Lower lobe of right lung (tissue), 2 donors: Measurements from ENCODE around the gene FOXF1. TPM values are rescaled to one million over a fixed set of nuclear protein-coding genes. Genes with fewer than 3 reads are reported as not detected.

Source experiments
- ATAC-seq, 2 donors: fragments of 200-7000 bp; cut with Tn5 transposase; one replicate each; pipeline ENCODE4 v1.9.1; 2020 to 2022; ENCODE audit warnings: mild to moderate bottlenecking in 2 of 2, moderate library complexity in 2 of 2
- DNase-seq: peaks from one replicate; pipeline ENCODE4 v3.0.0-alpha.2; 2020
- H3K27ac ChIP-seq: fragments of 200-600 bp; one replicate; pipeline ENCODE4 v1.8.0; 2022
- H3K27me3 ChIP-seq: fragments of 200-600 bp; one replicate; pipeline ENCODE4 v1.8.0; 2022; ENCODE audit warnings: low read depth
- H3K36me3 ChIP-seq: fragments of 200-600 bp; one replicate; pipeline ENCODE4 v1.8.0; 2022; ENCODE audit warnings: mild to moderate bottlenecking
- H3K4me1 ChIP-seq: fragments of 200-600 bp; one replicate; pipeline ENCODE4 v1.8.0; 2022
- H3K4me3 ChIP-seq: fragments of 200-600 bp; one replicate; pipeline ENCODE4 v1.8.0; 2022; ENCODE audit warnings: mild to moderate bottlenecking
- H3K9me3 ChIP-seq: fragments of 200-600 bp; one replicate; pipeline ENCODE4 v1.8.0; 2022
- CTCF ChIP-seq: fragments of 200-600 bp; IDR thresholded peaks from one replicate; pipeline ENCODE4 v1.8.0; 2022; ENCODE audit warnings: antibody characterized with exemption, mild to moderate bottlenecking
- intact Hi-C: fragments of 100-400 bp; cut with DNase I; formaldehyde crosslinking; loops from one replicate; pipeline ENCODE4 v1.11.0; 2022
- total RNA-seq: library from RNA; stranded (reverse); fragmentation: NEBNext Ultra II Directional; extraction: Animal tissue kit (Norgen Biotek cat#: 25700); gene quantifications from one replicate; pipeline ENCODE4 v1.2.1, GENCODE V29; 2021
- donor health status: DM: no; HTN: yes; CAD: no; lungs with severe emphysema.

The FOXF1 gene
- total RNA-seq, 1 donor from 2014 or later: 31.2 TPM

GRCh38 chr16:86523166-86523740, 12.9 kb downstream of the FOXF1 start:
- TF ChIP-seq CTCF: no peak
- Histone ChIP-seq H3K27ac (no peak overlapping the region), H3K9me3 (no peaks in the 10 kb centered on the region), H3K4me1 (peaks cover 17% of the 10 kb centered on the region), H3K36me3 (no peaks in the 10 kb centered on the region), H3K4me3 (no peak overlapping the region), H3K27me3 (peaks cover 25% of the 10 kb centered on the region)
- intact Hi-C loops: no loop called here
- no peak for ATAC-seq
- no peak for DNase-seq

DNA sequence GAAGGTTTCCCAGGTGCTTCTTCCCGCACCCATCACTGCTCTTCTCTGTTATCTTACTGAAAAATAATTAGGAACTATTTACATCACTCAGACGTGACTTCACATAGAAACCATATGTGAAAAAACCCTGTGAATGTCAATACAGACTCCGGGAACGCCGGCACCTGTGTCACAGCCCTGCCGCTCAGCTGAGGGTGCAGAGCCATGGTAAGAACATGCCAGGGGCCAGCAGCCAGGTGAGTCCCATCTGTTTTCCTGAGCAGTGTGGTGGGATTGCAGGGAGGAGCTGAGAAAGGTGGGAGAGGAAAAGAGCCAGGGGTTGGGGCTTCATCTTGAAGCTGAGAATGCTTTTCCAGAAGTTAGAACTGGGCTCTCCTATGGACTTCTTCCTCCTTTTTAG, 13.7 kb downstream of the FOXF1 start:
- peaks cover 25% of the 10 kb centered on the region for H3K27me3 ChIP-seq
- peaks cover 17% of the 10 kb centered on the region for H3K4me1 ChIP-seq
- DNase-seq (no peak), ATAC-seq (no peak)
- H3K27ac ChIP-seq: no peak overlapping the region
- H3K4me3 ChIP-seq: no peak overlapping the region
- intact Hi-C loops: no loop called here
- no peaks in the 10 kb centered on the region for H3K9me3 ChIP-seq
- no peak for TF ChIP-seq CTCF
- H3K36me3 ChIP-seq: no peaks in the 10 kb centered on the region

GRCh38 chr16:86525696-86526095, 15.4 kb downstream of the FOXF1 start:
- H3K4me1 ChIP-seq: peaks cover 2% of the 10 kb centered on the region
- intact Hi-C loops: no loop called here
- ATAC-seq (no peak), DNase-seq (no peak)
- H3K4me3 ChIP-seq: no peak overlapping the region
- no peaks in the 10 kb centered on the region for H3K9me3 ChIP-seq
- no peak overlapping the region for H3K27ac ChIP-seq
- no peaks in the 10 kb centered on the region for H3K36me3 ChIP-seq
- peaks cover 11% of the 10 kb centered on the region for H3K27me3 ChIP-seq
- TF ChIP-seq CTCF: no peak

- no peaks in the 10 kb centered on the region for H3K27me3 ChIP-seq
- peaks cover 9% of the 10 kb centered on the region for H3K36me3 ChIP-seq
- H3K4me3 ChIP-seq: no peak overlapping the region
- ATAC-seq (no peak), DNase-seq (no peak)
- H3K9me3 ChIP-seq: no peaks in the 10 kb centered on the region
- TF ChIP-seq CTCF: no peak
- no peaks in the 10 kb centered on the region for H3K4me1 ChIP-seq
- intact Hi-C loops: no loop called here
- no peak overlapping the region for H3K27ac ChIP-seq
These were observed 17.0 kb downstream of the FOXF1 start for GRCh38 chr16:86527366-86527765.

DNA sequence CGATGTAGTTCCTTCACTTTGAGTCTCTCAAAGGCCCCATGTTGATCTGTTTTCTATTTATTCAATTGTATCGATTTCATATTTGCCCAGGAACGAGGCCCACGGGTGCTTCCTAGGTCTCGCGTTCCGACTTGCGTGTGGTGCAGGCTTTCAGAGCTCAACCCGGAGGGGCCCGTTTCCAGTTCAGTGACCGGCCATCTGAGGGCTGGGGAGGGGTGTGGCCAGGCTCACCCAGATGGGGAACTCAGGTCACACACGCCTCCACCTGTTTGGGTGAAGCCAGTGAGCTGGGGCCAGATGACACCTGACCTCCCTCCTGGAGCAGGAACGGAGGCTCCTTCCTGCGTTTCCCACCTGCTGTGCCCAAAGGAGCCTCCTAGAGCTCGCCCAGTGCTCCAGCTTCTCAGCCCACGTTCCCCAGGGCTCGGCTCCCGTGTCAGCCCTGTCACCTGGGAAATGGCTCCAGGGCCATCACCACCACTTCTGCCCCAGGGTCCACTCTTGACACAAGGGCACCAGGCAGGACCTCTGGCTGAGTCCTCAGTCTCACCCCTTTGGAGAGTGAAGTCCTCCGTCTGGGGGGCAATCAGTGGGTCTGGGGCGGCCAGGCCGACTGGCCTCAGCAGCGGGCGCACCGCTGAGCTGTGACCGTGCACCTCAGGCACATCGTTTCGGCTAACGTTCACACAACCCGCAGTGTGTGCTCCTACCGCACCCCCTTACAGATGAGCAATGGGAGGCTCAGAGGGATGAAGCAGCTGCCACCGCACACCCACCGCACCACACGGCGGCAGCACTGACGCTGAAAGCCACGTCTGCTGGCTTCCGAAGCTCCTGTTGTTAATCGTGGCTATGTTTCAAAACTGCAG, 18.0 kb downstream of the FOXF1 start:
- no peaks in the 10 kb centered on the region for H3K27me3 ChIP-seq
- intact Hi-C loops: no loop called here
- no peak overlapping the region for H3K4me3 ChIP-seq
- no peak for TF ChIP-seq CTCF
- peaks cover 9% of the 10 kb centered on the region for H3K36me3 ChIP-seq
- no peak overlapping the region for H3K27ac ChIP-seq
- H3K4me1 ChIP-seq: no peaks in the 10 kb centered on the region
- H3K9me3 ChIP-seq: no peaks in the 10 kb centered on the region
- ATAC-seq: no peak
- no peak for DNase-seq
